Activated CD8-positive, alpha-beta memory T cell treated with anti-CD3 and anti-CD28 coated beads, Interleukin-2, amount 10 ng/mL, durations not matched to agents 7 days and 5 days (primary cell): Measurements from ENCODE around the gene BABAM1. TPM values are rescaled to one million over a fixed set of nuclear protein-coding genes. Genes with fewer than 3 reads are reported as not detected.

Experiments
- ATAC-seq: fragments of 150-1000 bp; cut with Tn5 transposase; one replicate; pipeline ENCODE4 v1.10.0; 2021; ENCODE audit warnings: moderate library complexity
- CTCF ChIA-PET: fragments of 350-600 bp; sonication (Branson Sonifier 250); formaldehyde crosslinking; loops from one replicate; lab custom pipeline; 2021; ENCODE audit warnings: antibody characterized with exemption; lab: Charles Lee
- DNase-seq: peaks from one replicate; pipeline ENCODE4 v3.0.0-alpha.2; 2020
- H3K27ac Mint-ChIP-seq: one replicate; pipeline ENCODE4 v1.8.0; 2021; ENCODE audit warnings: mild to moderate bottlenecking, mixed read lengths
- H3K27me3 Mint-ChIP-seq: one replicate; pipeline ENCODE4 v1.8.0; 2021; ENCODE audit warnings: mixed read lengths
- H3K36me3 Mint-ChIP-seq: one replicate; pipeline ENCODE4 v1.8.0; 2021; ENCODE audit warnings: mild to moderate bottlenecking, mixed read lengths
- H3K4me1 Mint-ChIP-seq: one replicate; pipeline ENCODE4 v1.8.0; 2021; ENCODE audit warnings: mixed read lengths
- H3K4me3 Mint-ChIP-seq: one replicate; pipeline ENCODE4 v1.8.0; 2021; ENCODE audit warnings: mild to moderate bottlenecking, moderate library complexity, mixed read lengths
- H3K9me3 Mint-ChIP-seq: one replicate; pipeline ENCODE4 v1.8.0; 2022; ENCODE audit warnings: low read depth, mixed read lengths
- total RNA-seq, 2 experiments: library from RNA; stranded (reverse); gene quantifications; one replicate each; pipeline ENCODE4 v1.2.3, GENCODE V29; 2021

BABAM1 gene
- total RNA-seq, 2 experiments from 2014 or later, result 113 to 117 TPM

DNA sequence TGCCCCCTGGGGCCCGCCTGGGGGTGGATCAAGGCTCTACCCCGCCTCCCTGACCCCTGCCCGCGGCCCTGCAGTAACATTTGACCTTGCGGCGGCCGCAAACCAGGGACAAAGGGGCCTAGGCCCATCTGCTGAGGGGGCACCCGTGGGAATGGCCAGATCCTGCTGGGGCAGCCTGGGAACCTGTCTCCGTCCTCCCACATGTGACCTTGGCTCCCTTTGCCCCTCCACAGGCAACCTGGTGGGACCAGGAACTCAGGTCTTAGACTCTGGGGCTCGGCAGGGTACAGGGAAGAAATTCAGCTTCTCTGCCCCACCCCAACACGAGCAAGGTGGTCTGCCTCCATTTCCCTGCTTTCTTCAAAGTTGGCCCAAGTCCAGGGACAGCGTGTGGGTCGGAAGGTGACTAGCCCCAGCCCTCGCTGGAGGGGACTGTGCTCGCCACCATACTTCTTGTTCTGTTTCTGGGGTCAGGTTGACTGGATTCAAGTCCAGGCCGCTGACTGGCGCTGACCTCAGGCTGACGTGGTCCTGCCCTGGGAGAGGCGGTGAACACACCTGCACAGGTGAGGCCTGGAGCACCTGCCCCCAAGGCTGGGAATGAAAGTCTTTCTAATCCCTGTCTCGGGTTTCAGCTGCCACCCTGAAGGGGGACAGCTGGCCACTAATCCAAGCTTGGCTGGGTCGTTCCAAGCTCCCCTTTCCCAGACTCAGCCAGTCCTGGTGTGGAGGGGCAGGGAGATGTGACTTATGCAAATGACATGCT is 19.0 kb upstream of the BABAM1 start:
- Mint-ChIP-seq H3K27ac (no peak overlapping the region), H3K4me1 (peaks cover 7% of the 10 kb centered on the region), H3K36me3 (no peaks in the 10 kb centered on the region), H3K4me3 (no peak overlapping the region), H3K27me3 (peaks cover 22% of the 10 kb centered on the region), H3K9me3 (no peaks in the 10 kb centered on the region)
- CTCF ChIA-PET, result interaction anchor here (0.6 to 3.0 kb wide), 2 partner anchors 12 to 98 kb away, joined by 4 to 23 read pairs; no protein-coding TSS in a partner anchor
- DNase-seq (no peak), ATAC-seq (no peak)

DNA sequence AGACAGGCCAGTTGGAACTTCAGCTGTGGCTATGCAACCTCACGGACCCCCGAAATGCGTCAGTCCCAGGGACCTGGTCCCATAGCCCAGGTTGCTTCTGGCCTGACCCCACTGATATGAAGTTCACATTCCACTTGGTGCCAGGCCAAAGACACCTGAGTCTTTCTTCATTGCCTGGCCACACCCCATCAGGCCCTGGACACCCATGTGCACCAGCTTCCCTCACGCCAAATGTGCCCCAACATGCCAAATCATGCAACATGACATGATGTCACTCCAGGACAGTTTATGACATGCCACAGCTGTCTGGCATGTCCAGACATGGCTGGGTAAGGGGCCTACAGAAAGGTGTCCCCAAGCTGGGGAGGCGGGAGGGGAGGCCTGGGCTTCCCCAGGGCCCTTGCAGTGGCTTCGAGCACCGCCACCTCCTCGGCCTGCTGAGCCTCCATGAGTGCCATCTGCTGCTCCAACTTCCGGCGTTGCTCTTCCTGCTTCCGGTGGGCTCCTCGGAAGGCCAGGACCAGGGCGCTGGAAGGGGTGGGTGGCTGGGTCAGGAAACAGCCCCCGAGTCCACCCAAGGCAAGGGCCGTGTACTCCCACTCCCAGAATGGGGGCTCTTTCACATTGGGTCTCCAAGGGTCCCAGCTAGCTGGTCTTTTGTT is 17.2 kb upstream of the BABAM1 start:
- CTCF ChIA-PET, result interaction anchor here (1.1 to 3.0 kb wide), 3 partner anchors 10 to 32 kb away, joined by 3 to 23 read pairs (median 3); partner anchors contain the start of gene ANKLE1
- peaks cover 7% of the 10 kb centered on the region for H3K4me1 Mint-ChIP-seq
- H3K9me3 Mint-ChIP-seq, result no peaks in the 10 kb centered on the region
- no peaks in the 10 kb centered on the region for H3K36me3 Mint-ChIP-seq
- no peak overlapping the region for H3K4me3 Mint-ChIP-seq
- ATAC-seq (no peak), DNase-seq (no peak)
- H3K27ac Mint-ChIP-seq, result no peak overlapping the region
- H3K27me3 Mint-ChIP-seq, result peaks cover 13% of the 10 kb centered on the region

DNA sequence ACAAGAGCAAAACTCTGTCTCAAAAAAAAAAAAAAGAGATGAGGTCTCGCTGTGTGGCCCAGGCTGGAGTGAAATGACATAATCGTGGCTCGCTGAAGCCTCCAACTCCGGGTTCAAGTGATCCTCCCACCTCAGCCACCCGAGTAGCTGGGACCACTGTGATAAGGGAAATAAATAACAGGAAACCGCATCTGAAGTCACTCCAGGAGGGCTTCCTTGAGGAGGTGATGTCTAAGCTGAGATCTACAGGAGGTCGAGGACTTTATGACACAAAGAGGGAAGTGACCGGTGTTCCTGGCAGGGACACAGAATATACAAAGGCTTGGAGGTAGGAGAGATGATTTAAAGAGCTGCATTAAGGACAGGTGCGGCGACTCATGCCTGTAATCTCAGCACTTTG is 12.6 kb upstream of the BABAM1 start:
- Mint-ChIP-seq H3K36me3 (no peaks in the 10 kb centered on the region), H3K4me3 (no peak overlapping the region), H3K27ac (no peak overlapping the region), H3K4me1 (no peaks in the 10 kb centered on the region), H3K27me3 (no peaks in the 10 kb centered on the region), H3K9me3 (no peaks in the 10 kb centered on the region)
- CTCF ChIA-PET, result interaction anchor here (0.9 to 1.4 kb wide), 2 partner anchors 9 to 12 kb away, joined by 3 read pairs; partner anchors contain the start of gene USHBP1
- DNase-seq (no peak), ATAC-seq (no peak)

DNA sequence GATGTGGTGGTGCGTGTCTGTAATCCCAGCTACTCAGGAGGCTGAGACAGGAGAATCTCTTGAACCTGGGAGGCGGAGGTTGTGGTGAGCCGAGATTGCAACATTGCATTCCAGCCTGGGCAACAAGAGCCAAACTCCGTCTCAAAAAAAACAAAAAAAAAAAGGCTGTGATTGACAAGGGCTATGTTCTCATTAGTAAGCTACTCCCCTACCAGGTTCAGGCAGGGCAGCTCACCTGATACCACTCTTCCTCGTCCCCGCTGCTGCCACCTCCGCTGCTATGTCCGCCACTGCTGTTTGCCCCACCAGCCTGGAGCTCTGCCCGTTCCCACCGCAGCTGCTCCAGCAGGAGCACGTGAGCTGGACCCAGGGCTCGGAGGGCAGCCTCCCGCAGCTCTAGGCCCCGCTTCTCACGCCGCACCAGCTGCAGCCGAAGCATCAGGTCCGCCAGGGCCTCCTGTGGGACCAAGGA is 12.1 kb upstream of the BABAM1 start:
- no peaks in the 10 kb centered on the region for H3K9me3 Mint-ChIP-seq
- H3K27me3 Mint-ChIP-seq, result no peaks in the 10 kb centered on the region
- H3K4me3 Mint-ChIP-seq, result no peak overlapping the region
- no peaks in the 10 kb centered on the region for H3K4me1 Mint-ChIP-seq
- H3K36me3 Mint-ChIP-seq, result no peaks in the 10 kb centered on the region
- CTCF ChIA-PET, result interaction anchor here (0.9 to 1.4 kb wide), 4 partner anchors 9 to 37 kb away, joined by 3 to 5 read pairs (median 3); partner anchors contain the start of genes ANKLE1 and USHBP1
- no peak overlapping the region for H3K27ac Mint-ChIP-seq
- DNase-seq, result no peak
- no peak for ATAC-seq

DNA sequence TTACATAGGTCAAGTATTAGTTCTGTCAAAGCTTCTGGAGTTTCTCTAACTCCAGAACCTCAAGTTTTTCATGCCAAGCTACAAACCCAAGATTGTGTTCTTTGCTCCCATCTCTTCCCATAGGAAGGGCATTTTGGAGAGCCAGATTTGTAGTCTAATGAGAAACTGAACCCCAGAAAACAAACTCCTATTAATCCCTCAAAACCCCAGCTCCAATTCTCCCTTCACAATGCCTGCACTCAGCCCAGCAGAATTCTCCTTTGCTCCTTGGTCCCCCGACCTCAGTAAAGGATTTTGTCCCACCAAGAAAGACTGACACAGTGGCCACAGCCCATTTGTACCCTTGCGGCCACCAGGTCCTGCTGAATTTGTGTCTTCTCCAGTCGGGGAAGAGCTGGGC is 11.1 kb upstream of the BABAM1 start:
- DNase-seq, result no peak
- Mint-ChIP-seq H3K36me3 (no peaks in the 10 kb centered on the region), H3K27ac (no peak overlapping the region), H3K4me3 (no peak overlapping the region), H3K9me3 (no peaks in the 10 kb centered on the region), H3K27me3 (no peaks in the 10 kb centered on the region), H3K4me1 (peaks cover 6% of the 10 kb centered on the region)
- CTCF ChIA-PET, result interaction anchor here (1.1 to 1.3 kb wide), 2 partner anchors 26 to 36 kb away, joined by 3 to 5 read pairs; partner anchors contain the start of gene ANKLE1
- no peak for ATAC-seq

DNA sequence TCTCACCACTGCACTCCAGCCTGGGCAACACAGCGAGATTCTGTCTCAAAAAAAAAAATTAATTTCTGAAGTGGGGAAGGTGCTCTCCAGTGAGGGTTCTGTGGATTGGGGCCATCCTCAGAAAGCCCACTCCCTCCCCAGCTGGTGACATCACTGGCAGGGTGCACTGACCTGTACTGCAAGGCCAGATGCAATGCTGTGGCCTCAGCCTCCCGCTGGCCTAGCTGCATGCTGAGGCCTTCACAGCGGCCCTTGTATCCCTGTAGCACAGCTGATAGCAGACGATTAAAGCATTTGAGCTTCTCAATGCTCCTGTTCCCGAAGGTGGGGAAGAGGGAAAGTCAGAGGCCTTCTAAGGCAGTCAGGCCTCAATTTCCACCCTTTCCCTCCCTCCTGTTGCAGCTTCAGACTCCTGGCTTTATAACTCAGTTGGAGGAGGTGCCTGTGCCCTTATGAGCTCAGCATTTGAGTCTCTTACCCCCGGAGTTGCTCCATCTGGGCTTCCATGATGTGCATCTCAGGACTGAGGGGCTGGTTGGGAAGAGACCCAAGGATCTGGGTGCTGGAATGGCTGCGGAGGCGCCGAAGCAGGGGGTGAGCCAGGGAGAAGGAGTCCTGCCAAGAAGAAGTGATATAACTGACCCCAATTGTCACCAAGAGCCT is 8.0 kb upstream of the BABAM1 start:
- Mint-ChIP-seq H3K27me3 (no peaks in the 10 kb centered on the region), H3K9me3 (no peaks in the 10 kb centered on the region), H3K27ac (no peak overlapping the region), H3K4me3 (no peak overlapping the region), H3K36me3 (no peaks in the 10 kb centered on the region), H3K4me1 (peaks cover 6% of the 10 kb centered on the region)
- DNase-seq, result no peak
- no peak for ATAC-seq
- CTCF ChIA-PET, result interaction anchor here (0.6 to 12.2 kb wide), 10 partner anchors 8 to 191 kb away, joined by 3 to 132 read pairs (median 10); partner anchors contain the start of genes ANKLE1 and BABAM1

DNA sequence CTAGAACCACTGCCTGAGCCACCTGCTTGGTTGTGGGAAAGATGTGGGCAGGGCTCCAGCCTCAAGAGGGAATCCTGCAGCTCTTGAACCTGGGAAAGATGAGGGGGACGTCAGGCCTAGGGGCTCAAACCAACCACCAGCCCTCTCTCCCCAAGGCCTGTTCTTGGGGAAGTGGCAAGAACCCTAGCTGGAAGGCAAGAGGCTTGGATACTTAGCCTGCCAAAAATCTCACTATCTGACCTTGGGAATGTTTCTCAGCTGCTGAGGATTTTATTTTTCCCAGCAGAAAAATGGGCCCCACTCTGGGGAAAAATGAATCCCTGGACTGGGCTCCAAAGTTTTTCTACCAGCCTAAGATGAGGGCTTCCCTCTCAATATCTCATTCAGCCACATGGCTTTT is 7.3 kb upstream of the BABAM1 start:
- ATAC-seq (no peak), DNase-seq (no peak)
- no peaks in the 10 kb centered on the region for H3K27me3 Mint-ChIP-seq
- peaks cover 12% of the 10 kb centered on the region for H3K4me1 Mint-ChIP-seq
- no peak overlapping the region for H3K27ac Mint-ChIP-seq
- H3K4me3 Mint-ChIP-seq, result no peak overlapping the region
- no peaks in the 10 kb centered on the region for H3K9me3 Mint-ChIP-seq
- H3K36me3 Mint-ChIP-seq, result no peaks in the 10 kb centered on the region
- CTCF ChIA-PET, result interaction anchor here (0.5 to 12.2 kb wide), 17 partner anchors 8 to 252 kb away, joined by 3 to 132 read pairs (median 5); partner anchors contain the start of genes ANKLE1 and BABAM1

DNA sequence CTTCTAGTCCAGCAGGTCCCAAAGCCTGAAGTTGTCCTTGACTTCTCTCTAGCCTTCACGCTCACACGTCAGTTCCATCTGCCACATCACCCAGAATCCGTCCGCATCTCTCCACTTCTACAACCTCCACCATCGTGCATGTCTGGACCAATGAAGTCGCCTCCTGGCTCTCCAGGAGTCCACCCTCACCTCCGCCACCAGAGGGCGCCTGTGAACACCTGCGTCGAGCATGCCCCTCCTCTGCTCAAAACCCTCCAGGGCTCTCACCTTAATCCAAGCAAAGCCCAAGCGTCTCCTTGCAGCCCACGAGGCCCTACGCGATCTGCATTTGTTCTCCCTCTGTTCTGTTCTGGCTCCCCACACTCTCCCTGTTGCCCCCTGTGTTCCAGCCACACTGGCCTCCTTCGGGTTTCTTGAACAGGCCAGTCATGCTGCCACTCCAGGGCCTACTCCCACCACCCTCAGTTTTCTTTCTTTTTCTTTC is 6.4 kb upstream of the BABAM1 start:
- H3K27me3 Mint-ChIP-seq, result no peaks in the 10 kb centered on the region
- no peak overlapping the region for H3K27ac Mint-ChIP-seq
- H3K4me1 Mint-ChIP-seq, result peaks cover 13% of the 10 kb centered on the region
- ATAC-seq (peak; percentile 100), DNase-seq (peak; percentile 94)
- no peaks in the 10 kb centered on the region for H3K9me3 Mint-ChIP-seq
- no peaks in the 10 kb centered on the region for H3K36me3 Mint-ChIP-seq
- no peak overlapping the region for H3K4me3 Mint-ChIP-seq
- CTCF ChIA-PET, result interaction anchor here (0.6 to 12.2 kb wide), 20 partner anchors 9 to 843 kb away, joined by 3 to 132 read pairs (median 4); partner anchors contain the start of gene ANKLE1

DNA sequence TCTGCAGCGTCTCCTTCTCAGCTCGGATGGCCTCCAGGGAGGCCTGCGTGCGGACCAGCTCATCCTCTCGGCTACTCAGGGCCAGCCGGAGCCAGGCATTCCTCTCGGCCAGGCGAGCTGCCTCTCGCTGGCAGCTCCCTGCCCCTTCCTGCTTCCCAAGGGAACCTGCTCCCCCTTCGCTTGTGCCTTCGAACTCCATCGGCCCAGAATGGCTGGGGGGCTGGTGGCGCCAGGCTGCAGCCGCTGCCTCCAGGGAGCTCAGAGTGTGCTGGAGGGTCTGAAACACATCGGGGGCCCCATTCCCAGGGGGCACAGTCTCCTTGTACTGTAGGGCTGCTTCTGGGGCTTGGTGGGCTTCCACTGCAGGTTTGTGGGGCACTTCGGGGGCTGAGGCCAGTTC is 4.7 kb upstream of the BABAM1 start:
- Mint-ChIP-seq H3K36me3 (no peaks in the 10 kb centered on the region), H3K4me3 (no peak overlapping the region), H3K4me1 (peaks cover 20% of the 10 kb centered on the region), H3K27me3 (no peaks in the 10 kb centered on the region), H3K9me3 (no peaks in the 10 kb centered on the region), H3K27ac (no peak overlapping the region)
- ATAC-seq (no peak), DNase-seq (no peak)
- CTCF ChIA-PET, result interaction anchor here (0.8 to 12.2 kb wide), 4 partner anchors 20 to 32 kb away, joined by 3 to 132 read pairs (median 4); partner anchors contain the start of gene ANKLE1

DNA sequence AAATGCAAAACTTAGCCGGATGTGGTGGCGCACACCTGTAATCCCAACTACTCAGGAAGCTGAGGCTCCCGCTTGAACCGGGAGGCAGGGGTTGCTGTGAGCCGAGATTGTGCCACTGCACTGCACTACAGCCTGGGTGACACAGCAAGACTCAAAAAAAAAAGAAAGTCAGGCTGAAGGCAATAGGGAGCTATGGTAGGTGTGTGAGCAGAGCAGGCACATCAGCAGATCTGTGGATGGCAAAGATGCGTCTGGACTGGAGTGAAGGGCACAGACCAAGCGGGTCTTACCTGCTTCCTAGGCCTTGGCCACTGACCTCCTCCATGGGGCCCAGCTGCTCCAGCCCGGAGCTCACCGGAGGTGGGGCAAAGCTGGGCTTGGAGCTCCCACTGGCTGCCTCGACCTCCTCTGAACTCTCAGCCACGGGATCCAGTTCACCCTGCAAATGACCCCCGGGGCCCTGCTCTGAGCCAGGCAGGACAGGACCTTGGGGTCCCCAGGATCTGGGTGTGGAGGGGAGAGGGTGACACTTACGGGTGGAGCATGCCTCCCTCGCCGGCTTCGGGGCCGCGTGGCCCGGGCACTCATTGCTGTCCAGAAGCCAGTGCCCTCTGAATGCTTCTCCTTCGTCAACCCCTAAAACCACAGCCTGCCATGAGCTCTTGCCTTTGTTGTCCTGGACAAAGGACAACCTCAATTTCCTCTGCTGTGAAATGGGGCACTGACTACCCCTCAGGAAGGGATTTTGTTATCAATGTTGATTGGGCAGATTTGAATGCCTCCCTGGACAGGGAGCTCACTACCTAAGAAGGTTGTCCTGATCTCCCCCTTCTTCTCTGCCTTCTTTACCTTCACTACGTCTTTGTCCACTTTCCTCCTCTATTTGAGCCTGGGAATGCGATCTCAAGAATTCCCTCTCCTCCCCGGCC is 3.3 kb upstream of the BABAM1 start:
- H3K4me3 Mint-ChIP-seq, result no peak overlapping the region
- ATAC-seq (no peak), DNase-seq (no peak)
- H3K27ac Mint-ChIP-seq, result no peak overlapping the region
- H3K4me1 Mint-ChIP-seq, result peaks cover 30% of the 10 kb centered on the region
- H3K9me3 Mint-ChIP-seq, result no peaks in the 10 kb centered on the region
- no peaks in the 10 kb centered on the region for H3K27me3 Mint-ChIP-seq
- CTCF ChIA-PET, result interaction anchor here (1.1 to 12.2 kb wide), 6 partner anchors 9 to 495 kb away, joined by 3 to 132 read pairs (median 4); partner anchors contain the start of gene ANKLE1
- H3K36me3 Mint-ChIP-seq, result no peaks in the 10 kb centered on the region

DNA sequence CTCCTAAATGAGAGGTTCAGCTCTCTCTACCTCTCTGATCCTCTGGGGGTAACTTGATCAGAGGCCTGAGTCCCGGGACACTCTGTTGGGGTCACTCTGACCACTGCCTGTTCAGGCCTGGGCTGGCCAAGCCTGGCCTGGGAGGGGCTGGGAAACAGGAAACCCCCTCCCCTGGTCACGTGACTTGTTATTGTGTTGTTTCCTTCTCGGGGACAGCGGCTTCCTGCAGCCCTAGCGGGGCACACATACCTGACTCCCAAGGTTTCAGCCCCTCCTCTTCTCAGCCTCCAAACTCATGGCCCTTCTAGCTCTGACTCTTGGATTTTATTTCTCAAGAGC is 2.6 kb upstream of the BABAM1 start, which contains the start of gene USHBP1:
Gene USHBP1, minus strand, starts transcription at position 105 of the 339 bp plus-strand sequence. CDS start 446 bp downstream, outside the sequence.
- CTCF ChIA-PET, result interaction anchor here (1.1 to 12.2 kb wide), 7 partner anchors 10 to 496 kb away, joined by 3 to 132 read pairs (median 4); partner anchors contain the start of gene ANKLE1
- H3K27ac Mint-ChIP-seq, result no peak within 1 kb of the TSS
- H3K4me1 Mint-ChIP-seq, result peaks cover 31% of the 10 kb centered on the region
- H3K9me3 Mint-ChIP-seq, result no peaks in the 10 kb centered on the region
- DNase-seq (no peak), ATAC-seq (no peak)
- no peak within 1 kb of the TSS for H3K4me3 Mint-ChIP-seq
- no peaks in the 10 kb centered on the region for H3K27me3 Mint-ChIP-seq
- H3K36me3 Mint-ChIP-seq, result no peaks in the 10 kb centered on the region

DNA sequence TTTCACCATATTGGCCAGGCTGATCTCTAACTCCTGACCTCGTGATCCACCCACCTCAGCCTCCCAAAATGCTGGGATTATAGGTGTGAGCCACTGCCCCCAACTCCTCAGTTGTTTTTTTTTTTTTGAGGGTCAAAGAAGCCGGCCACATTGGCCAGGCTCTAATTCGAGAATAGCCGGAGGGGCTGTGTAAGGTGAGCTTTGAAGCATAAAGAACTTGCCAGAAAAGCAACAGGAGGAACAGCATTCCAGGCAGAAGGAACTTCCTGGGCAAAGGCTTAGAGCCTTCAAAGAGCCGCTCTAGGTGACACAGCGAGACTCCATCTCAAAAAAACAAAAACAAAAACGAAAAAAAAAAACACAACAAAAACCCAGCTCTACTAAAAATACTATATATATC is 1.2 kb upstream of the BABAM1 start:
- no peak overlapping the region for H3K27ac Mint-ChIP-seq
- H3K27me3 Mint-ChIP-seq, result no peaks in the 10 kb centered on the region
- DNase-seq (no peak), ATAC-seq (no peak)
- peaks cover 26% of the 10 kb centered on the region for H3K4me1 Mint-ChIP-seq
- CTCF ChIA-PET, result interaction anchor here (0.8 to 12.2 kb wide), 14 partner anchors 9 to 308 kb away, joined by 3 to 132 read pairs (median 4); partner anchors contain the start of genes ANKLE1, DDA1 and MRPL34
- H3K36me3 Mint-ChIP-seq, result peaks cover 2% of the 10 kb centered on the region
- no peak overlapping the region for H3K4me3 Mint-ChIP-seq
- H3K9me3 Mint-ChIP-seq, result no peaks in the 10 kb centered on the region
